COLO668 (cell line): ENCODE results near the gene SMARCC2.

ENCODE experiments used
- DNase-seq: peaks from one replicate; lab custom pipeline; 2025; ENCODE audit not compliant: unreplicated experiment; lab: John Stamatoyannopoulos, UW

SMARCC2 gene

GRCh38 chr12:56152756-56153677 lies 36.3 kb downstream of the SMARCC2 start:
- DNase-seq: no peak

GRCh38 chr12:56152132-56152755 lies 37.0 kb downstream of the SMARCC2 start, which contains the start of gene MYL6B:
MYL6B (plus strand) TSS chr12:56152587; CDS start chr12:56153919, 1,332 bp downstream.
- peak; percentile 90 for DNase-seq

GRCh38 chr12:56151672-56152131 lies 37.6 kb downstream of the SMARCC2 start:
- DNase-seq: peak; percentile 74

- DNase-seq: no peak
Observed at GRCh38 chr12:56150563-56150962, 38.7 kb downstream of the SMARCC2 start.

GRCh38 chr12:56146492-56147460 lies 42.5 kb downstream of the SMARCC2 start:
- no peak for DNase-seq

- DNase-seq: no peak
Observed at GRCh38 chr12:56145217-56145616, 44.1 kb downstream of the SMARCC2 start.

- DNase-seq: no peak
Observed at GRCh38 chr12:56143870-56144269, 45.4 kb downstream of the SMARCC2 start.

GRCh38 chr12:56143217-56143616 lies 46.1 kb downstream of the SMARCC2 start:
- no peak for DNase-seq

- DNase-seq: no peak
Observed at GRCh38 chr12:56141946-56142784, 47.1 kb downstream of the SMARCC2 start.

GRCh38 chr12:56137853-56138571 lies 51.3 kb downstream of the SMARCC2 start:
- no peak for DNase-seq

- no peak for DNase-seq
Observed at GRCh38 chr12:56134897-56135296, 54.4 kb downstream of the SMARCC2 start.

- no peak for DNase-seq
Observed at GRCh38 chr12:56130876-56131275, 58.4 kb downstream of the SMARCC2 start.

GRCh38 chr12:56129942-56130495 lies 59.3 kb downstream of the SMARCC2 start:
- no peak for DNase-seq

- DNase-seq: peak; percentile 33
Observed at GRCh38 chr12:56129206-56129941, 59.9 kb downstream of the SMARCC2 start.

GRCh38 chr12:56128670-56129205 lies 60.5 kb downstream of the SMARCC2 start:
- DNase-seq: no peak

GRCh38 chr12:56127888-56128669 lies 61.2 kb downstream of the SMARCC2 start, which contains the start of gene ESYT1:
ESYT1 (plus strand) TSS chr12:56128267; CDS start chr12:56128320, 53 bp downstream.
- peak; percentile 94 for DNase-seq

GRCh38 chr12:56127485-56127887 lies 61.8 kb downstream of the SMARCC2 start:
- no peak for DNase-seq
